Subcutaneous abdominal adipose tissue (tissue), 5 donors: ENCODE measurements around the gene VSTM2B.
"Not testable (repeated sequence)": the region's sequence is repeated elsewhere in the genome, so short reads cannot be mapped to it uniquely, and the experiment has no call there.

Experiments
- H3K27ac ChIP-seq: one replicate; pipeline ENCODE4 v1.7.0; 2013; ENCODE audit warnings: low read depth, mild to moderate bottlenecking, inconsistent platforms, low read length, moderate library complexity
- H3K27me3 ChIP-seq, 5 donors: one replicate each; pipeline ENCODE4 v1.7.0; 2013; ENCODE audit warnings: low read length in 5 of 5, inconsistent platforms in 1 of 5; ENCODE audit not compliant: control insufficient read depth in 5 of 5, insufficient read depth in 4 of 5
- H3K36me3 ChIP-seq, 5 donors: one replicate each; pipeline ENCODE4 v1.7.0; 2013; ENCODE audit warnings: low read length in 5 of 5; ENCODE audit not compliant: control insufficient read depth in 5 of 5, insufficient read depth in 5 of 5
- H3K4me1 ChIP-seq, 5 donors: one replicate each; pipeline ENCODE4 v1.7.0; 2013; ENCODE audit warnings: low read length in 5 of 5, mild to moderate bottlenecking in 3 of 5, moderate library complexity in 1 of 5; ENCODE audit not compliant: control insufficient read depth in 5 of 5, insufficient read depth in 5 of 5
- H3K4me3 ChIP-seq, 5 donors: one replicate each; pipeline ENCODE4 v1.7.0; 2013; ENCODE audit warnings: low read length in 5 of 5, low read depth in 1 of 5
- H3K9ac ChIP-seq, 5 donors: one replicate each; pipeline ENCODE4 v1.7.0; 2013; ENCODE audit warnings: low read length in 5 of 5, mild to moderate bottlenecking in 4 of 5, moderate library complexity in 3 of 5
- H3K9me3 ChIP-seq, 5 donors: one replicate each; pipeline ENCODE4 v1.7.0; 2013; ENCODE audit warnings: low read length in 5 of 5; ENCODE audit not compliant: control insufficient read depth in 5 of 5
- donor health status: healthy.
- donor health status: healthy.
- donor health status: healthy.
- donor health status: healthy.
- donor health status: healthy.

Gene VSTM2B

GRCh38 chr19:29550896-29551295 lies 25.1 kb downstream of the VSTM2B start:
- H3K27ac ChIP-seq: no peak overlapping the region
- H3K9ac ChIP-seq: no peak overlapping the region
- H3K4me3 ChIP-seq: no peak overlapping the region
- H3K36me3 ChIP-seq: no peaks in the 10 kb centered on the region
- no peaks in the 10 kb centered on the region for H3K4me1 ChIP-seq
- H3K27me3 ChIP-seq: peaks cover 2 to 19% (median 5%) of the 10 kb centered on the region in 5 donors
- H3K9me3 ChIP-seq: peaks cover 0 to 20% (median 16%) of the 10 kb centered on the region in 5 donors

- Histone ChIP-seq H3K4me3 (no peak overlapping the region), H3K9ac (no peak overlapping the region), H3K4me1 (no peaks in the 10 kb centered on the region)
Observed at GRCh38 chr19:29551774-29552173, 26.0 kb downstream of the VSTM2B start.

GRCh38 chr19:29552454-29553280 lies 26.9 kb downstream of the VSTM2B start:
- Histone ChIP-seq H3K27me3 (peaks cover 0 to 12% (median 2%) of the 10 kb centered on the region in 5 donors), H3K27ac (no peak overlapping the region), H3K4me3 (no peak overlapping the region), H3K9ac (no peak overlapping the region), H3K36me3 (no peaks in the 10 kb centered on the region), H3K9me3 (peaks cover 0 to 20% (median 16%) of the 10 kb centered on the region in 5 donors), H3K4me1 (no peaks in the 10 kb centered on the region)

More at GRCh38 chr19:29551774-29552173, 26.0 kb downstream of the VSTM2B start:
- Histone ChIP-seq H3K36me3 (no peaks in the 10 kb centered on the region), H3K9me3 (peaks cover 0 to 20% (median 16%) of the 10 kb centered on the region in 5 donors), H3K27me3 (peaks cover 0 to 16% (median 5%) of the 10 kb centered on the region in 5 donors), H3K27ac (no peak overlapping the region)

- Histone ChIP-seq H3K4me3 (no peak overlapping the region), H3K36me3 (no peaks in the 10 kb centered on the region), H3K27me3 (peaks cover 0 to 5% (median 2%) of the 10 kb centered on the region in 5 donors), H3K9me3 (peaks cover 0 to 26% (median 22%) of the 10 kb centered on the region in 5 donors), H3K4me1 (no peaks in the 10 kb centered on the region), H3K9ac (no peak overlapping the region), H3K27ac (no peak overlapping the region)
Observed at GRCh38 chr19:29554149-29554548, 28.4 kb downstream of the VSTM2B start.

GRCh38 chr19:29559110-29559509 lies 33.3 kb downstream of the VSTM2B start:
- H3K4me1 ChIP-seq, H3K27ac ChIP-seq, H3K27me3 ChIP-seq, H3K36me3 ChIP-seq, H3K9ac ChIP-seq, H3K4me3 ChIP-seq: not testable (repeated sequence)
- H3K9me3 ChIP-seq: peaks cover 8 to 30% (median 26%) of the 10 kb centered on the region in 5 donors

GRCh38 chr19:29559743-29560142 lies 33.9 kb downstream of the VSTM2B start:
- Histone ChIP-seq H3K9ac (no peak overlapping the region), H3K4me3 (peak overlapping the region in 2 of 5 donors; percentile 31 to 48), H3K27ac (no peak overlapping the region), H3K4me1 (no peaks in the 10 kb centered on the region), H3K27me3 (peaks cover 0 to 11% (median 3%) of the 10 kb centered on the region in 5 donors), H3K36me3 (no peaks in the 10 kb centered on the region), H3K9me3 (peaks cover 8 to 24% (median 22%) of the 10 kb centered on the region in 5 donors)

GRCh38 chr19:29560313-29561075 lies 34.7 kb downstream of the VSTM2B start:
- H3K36me3 ChIP-seq: no peaks in the 10 kb centered on the region
- no peaks in the 10 kb centered on the region for H3K4me1 ChIP-seq
- peak overlapping the region in 3 of 5 donors; percentile 7 to 48 (median 31) for H3K4me3 ChIP-seq
- H3K9ac ChIP-seq: no peak overlapping the region
- peaks cover 8 to 23% (median 21%) of the 10 kb centered on the region in 5 donors for H3K9me3 ChIP-seq
- H3K27me3 ChIP-seq: peaks cover 3 to 17% (median 5%) of the 10 kb centered on the region in 5 donors
- H3K27ac ChIP-seq: no peak overlapping the region

- H3K36me3 ChIP-seq: no peaks in the 10 kb centered on the region
- H3K4me1 ChIP-seq: no peaks in the 10 kb centered on the region
- no peak overlapping the region for H3K27ac ChIP-seq
- peaks cover 5 to 20% (median 7%) of the 10 kb centered on the region in 5 donors for H3K27me3 ChIP-seq
- H3K9ac ChIP-seq: no peak overlapping the region
- H3K4me3 ChIP-seq: no peak overlapping the region
- H3K9me3 ChIP-seq: peaks cover 8 to 23% (median 21%) of the 10 kb centered on the region in 5 donors
Observed at GRCh38 chr19:29561601-29562000, 35.8 kb downstream of the VSTM2B start.

GRCh38 chr19:29562299-29563297 lies 36.8 kb downstream of the VSTM2B start:
- no peaks in the 10 kb centered on the region for H3K36me3 ChIP-seq
- no peak overlapping the region for H3K4me3 ChIP-seq
- peaks cover 8 to 23% (median 21%) of the 10 kb centered on the region in 5 donors for H3K9me3 ChIP-seq
- H3K4me1 ChIP-seq: no peaks in the 10 kb centered on the region
- no peak overlapping the region for H3K9ac ChIP-seq
- no peak overlapping the region for H3K27ac ChIP-seq
- H3K27me3 ChIP-seq: peaks cover 5 to 23% (median 14%) of the 10 kb centered on the region in 5 donors
